ENCODE measurements around the gene TEAD1.

Gene TEAD1

DNA sequence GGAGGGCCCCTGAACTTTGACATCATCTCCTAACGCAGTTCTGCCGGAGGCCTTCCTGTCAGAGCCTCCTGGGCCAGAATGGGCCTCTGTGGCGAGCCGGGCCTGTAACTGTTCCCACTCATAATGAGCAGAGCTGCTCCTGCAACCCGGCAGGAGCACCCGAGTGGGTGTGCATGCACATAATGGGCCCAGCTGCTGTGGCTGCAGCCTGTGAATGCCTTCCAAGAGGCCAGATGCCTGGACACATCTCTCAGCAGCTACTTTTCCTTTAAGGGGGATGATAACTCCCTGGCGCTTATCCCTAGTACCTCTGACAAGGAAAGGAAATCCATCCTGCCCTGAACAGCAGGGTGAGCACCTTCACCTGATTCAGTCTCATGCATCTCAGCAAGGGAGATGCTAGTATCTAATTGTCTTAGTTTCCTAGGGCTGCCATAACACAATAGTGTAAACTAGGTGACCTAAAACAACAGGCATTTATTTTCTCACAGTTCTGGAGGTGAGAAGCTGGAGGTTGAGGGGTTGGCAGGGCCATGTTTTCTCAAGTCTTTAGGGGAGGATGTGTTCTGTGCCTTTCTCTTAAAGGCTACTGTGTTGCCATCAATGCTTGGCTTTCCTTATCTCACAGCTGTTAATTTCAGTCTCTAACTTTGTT, 120.5 kb downstream of the TEAD1 start:
- DNase-seq = no peak

DNA sequence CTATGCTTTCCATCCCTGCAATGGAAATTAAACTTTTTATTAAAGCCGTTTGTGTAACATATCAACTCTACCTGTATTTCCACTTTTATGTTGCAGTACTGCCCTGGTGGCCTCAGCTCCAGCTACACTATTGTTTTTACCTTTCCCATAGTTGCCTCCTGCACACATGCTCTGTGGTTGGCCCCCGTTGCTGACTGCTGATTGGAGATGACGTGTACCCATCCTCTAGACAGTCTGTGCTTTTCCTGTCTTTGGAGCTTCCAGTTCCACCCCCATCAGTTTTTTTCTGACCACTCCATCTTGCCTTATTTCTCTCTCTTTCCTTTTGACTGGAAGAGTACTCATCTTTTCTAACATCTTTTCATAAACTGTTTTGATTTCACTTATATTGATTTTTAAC, 123.8 kb downstream of the TEAD1 start:
- no peak for DNase-seq

DNA sequence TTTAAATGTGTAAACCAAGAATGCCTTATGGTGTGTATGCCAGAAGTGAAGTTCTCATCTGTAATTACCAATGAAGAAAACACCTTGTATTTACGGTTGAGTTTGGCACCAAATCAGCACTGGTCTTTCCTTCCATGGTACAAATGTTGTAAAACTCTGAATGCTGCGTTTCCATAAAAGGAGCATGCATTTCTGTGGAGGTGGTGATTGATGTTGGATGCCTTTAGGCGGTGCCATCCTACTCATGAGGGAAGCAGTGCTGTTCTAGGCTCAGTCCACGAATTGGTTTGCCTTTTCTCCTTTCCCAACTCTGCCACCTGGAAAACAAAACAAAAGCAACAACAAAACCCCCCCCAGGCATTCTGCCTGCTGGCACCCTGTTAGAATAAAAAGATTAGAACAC, 124.4 kb downstream of the TEAD1 start:
- no peak for DNase-seq

DNA sequence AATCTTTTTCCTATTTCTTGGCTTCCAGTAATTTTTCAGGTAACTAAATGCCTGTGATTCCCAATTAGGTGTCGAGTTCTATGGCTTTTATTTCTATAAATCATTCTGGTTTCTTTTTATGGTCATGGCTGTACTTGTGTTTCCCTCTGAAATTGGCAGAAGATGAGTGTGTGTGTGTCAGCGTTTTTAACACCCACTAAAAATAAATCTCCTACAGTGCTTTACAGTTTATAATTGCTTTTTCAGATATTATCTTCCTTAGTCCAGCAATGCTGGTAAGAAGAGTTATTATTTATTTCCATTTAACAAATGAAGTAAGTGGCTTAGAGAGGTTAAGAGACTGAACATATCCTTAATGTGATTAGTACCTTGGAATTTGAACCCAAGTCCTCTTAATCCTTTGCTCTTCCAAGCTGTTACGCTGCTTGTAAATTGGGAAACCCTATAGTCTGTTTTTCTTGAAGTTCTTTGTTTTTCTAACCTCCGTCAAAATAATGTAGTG, 125.2 kb downstream of the TEAD1 start:
- no peak for DNase-seq

DNA sequence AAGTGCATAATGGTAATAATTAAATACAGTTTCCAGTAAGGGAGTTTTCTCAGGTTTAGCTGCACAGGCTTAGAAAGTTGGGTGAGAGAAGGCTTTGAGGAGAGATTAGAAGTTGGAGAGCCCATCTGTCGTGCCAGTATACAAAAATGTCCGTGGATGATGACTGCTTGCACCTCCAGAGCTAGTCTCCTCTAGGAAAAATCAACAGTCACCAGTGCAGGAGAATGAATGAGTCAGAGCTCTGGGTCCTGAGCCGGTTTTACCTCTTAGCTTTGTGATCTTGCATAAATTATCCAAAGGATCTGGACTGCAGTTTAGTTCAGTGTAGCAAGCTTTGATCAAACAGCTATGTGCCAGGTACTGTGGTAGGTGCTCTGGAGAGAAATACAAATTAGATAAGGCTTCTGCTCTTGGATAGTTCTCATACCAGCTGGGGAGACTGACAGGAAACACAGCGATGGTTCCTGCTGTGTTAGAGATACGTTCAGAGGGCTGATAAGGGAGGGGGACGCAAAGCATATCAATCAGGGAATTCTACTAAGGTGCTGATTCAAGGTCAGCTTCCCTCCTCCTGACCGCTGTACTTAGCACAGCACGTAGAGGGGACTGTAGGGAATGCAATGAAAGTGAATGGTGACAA, 125.9 kb downstream of the TEAD1 start:
- no peak for DNase-seq

DNA sequence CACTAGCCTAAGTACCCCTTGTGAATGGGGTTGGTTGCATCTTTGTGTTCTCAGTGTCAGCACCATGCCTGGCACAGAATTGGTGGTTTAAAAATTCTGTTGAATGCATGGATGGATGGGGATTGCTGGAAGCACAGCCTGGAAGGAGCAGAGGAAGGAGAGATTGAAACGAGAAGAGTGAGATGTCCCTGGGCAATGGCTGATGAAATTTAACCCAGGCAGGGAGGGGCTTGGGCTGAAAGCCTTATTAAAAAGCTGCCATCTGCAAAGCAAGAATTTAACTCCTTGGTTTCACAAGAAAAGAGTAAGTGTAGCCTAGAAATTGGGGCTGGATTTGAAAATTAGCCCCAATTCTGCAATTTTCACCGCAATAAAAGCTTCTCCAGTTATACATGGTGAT, 126.7 kb downstream of the TEAD1 start:
- DNase-seq = no peak

DNA sequence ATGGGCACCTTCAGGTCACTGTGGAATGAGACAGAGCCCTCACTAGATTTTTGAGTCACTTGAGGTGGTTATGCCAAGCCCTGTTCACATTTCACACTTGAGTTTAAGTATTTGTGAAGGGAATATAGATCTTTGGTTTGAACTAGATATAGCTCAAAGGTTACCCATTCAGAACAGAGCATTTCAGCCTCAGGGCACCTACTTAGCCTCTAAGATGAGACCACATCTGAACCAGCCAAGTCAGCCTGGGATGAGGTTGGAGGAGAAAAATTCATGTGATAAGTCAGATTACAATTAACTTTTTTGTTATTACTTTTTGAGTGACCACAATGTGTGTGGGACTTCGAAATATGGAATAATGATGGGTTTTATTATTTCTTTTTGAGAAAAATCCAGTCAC, 127.8 kb downstream of the TEAD1 start:
- DNase-seq = no peak

DNA sequence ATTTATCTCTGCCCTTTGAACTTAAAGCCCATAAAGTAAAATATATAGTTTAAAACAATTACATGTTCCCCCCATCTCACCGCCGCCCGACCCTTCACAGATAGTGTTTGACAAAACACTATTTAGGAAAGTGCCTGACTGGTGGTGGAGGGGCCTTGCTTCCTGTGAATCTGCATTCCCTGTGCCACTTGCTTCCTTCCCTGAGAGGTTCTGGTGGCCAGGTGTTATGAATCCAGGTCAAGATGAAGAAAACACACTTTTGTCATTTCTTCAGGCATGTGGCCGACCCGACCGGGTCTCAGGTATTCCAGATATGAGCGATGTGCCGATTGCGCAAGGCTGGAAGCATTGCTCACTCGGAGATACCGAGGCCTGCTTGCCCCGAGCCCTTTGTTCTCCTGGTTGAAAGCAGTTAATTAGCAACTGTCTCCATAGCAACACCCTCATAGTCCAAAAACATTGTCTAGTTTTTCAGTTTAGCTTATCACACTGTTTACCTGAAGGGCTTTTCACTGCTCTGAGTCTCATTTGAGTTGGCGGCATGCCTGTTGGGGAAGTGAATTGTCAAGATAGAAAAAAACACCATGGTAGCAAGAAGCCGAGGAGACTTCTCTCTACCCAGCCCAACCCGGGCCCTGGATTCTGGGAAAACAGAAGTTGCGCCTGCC, 128.3 kb downstream of the TEAD1 start:
- no peak for DNase-seq

DNA sequence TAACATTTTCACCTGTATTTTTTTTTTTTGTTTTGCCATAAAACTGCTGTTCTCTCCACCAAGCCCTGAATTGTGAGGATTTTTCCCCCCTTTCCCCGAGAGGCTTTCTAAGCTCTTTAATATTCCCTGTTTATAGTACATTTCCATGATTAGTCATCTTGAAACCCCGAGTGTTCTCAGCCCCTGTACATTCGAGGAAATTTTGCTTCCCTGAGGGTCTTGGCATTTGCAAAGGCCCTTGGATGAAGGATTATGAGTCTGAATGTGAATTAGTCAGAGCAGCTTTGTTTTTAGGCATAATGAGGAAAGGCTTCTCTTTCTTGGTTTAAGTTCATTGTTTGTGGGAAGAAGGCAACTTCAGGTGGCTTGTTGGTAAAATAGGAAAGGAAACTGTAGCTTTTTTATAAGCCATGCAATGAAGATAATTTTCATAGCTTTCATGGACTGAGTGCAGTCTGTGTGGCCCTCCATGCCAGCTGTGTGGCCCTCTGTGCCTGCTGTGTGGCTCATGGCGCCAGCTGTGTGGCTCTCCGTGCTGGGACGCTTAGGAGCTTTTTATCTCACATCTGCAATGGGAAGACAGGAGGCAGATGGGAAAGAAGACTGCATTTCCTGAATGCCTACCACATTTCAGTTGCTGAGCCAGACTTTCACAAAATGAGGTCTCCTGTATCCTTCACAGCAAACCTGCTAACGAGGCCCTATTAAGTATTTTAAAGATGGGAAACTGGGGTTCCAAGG, 129.0 kb downstream of the TEAD1 start:
- DNase-seq = no peak

DNA sequence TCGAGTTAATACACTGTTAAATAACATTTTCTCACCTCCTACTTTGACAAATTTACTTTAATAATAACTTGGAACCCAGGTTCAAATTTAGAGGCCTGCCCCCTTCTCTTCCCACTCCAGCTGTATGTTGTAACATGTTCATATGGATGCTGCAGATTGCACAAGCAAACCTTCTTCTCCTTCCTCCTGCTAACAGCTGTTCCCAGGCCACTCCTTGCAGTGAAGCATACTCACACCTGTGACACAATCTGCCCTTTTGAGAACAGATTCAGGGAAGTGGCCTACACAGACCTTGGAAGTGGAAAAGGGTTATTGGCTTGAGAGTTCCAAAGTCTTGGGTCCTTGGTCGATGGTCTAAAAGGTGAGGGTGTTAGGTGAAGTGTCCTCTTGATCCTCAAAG, 131.9 kb downstream of the TEAD1 start:
- no peak for DNase-seq

DNA sequence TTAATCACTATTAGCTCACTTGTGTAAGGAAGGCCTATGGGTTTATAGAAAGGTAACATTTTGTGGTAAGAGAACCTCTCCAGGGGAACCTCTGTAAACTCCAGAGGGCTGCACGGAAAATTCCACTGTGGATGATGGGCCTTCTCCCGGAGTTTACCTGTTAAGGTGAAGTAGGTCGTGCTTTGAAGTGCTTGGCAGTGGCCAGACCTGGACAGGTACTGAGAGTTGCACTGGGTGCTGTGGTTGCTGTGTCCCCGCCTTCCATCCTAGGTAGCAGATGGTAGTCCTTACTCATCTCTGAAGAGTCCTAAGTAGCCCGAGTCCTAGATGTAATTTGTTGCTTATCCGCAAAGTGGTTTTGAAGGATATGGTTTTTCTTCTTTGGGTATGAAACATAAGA, 133.4 kb downstream of the TEAD1 start:
- no peak for DNase-seq

DNA sequence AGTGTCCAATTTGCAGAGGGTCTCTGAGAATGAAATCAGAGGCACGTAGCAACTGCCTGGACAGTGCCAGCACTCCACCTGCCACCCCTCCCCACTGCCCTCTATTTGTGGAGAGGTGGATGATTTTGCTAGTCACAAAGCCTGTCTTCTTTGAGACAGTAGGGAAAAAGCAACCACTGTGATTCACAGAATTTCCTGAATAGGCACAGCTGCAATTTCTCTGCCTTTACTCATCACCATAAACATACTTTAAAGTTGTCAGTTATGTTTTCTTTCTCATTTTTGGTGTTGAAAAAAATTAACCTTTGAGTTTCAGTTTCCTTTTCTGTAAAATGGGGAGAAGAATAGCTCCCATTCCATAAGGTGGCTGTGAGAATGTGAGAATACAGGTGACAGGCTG, 134.3 kb downstream of the TEAD1 start:
- no peak for DNase-seq

DNA sequence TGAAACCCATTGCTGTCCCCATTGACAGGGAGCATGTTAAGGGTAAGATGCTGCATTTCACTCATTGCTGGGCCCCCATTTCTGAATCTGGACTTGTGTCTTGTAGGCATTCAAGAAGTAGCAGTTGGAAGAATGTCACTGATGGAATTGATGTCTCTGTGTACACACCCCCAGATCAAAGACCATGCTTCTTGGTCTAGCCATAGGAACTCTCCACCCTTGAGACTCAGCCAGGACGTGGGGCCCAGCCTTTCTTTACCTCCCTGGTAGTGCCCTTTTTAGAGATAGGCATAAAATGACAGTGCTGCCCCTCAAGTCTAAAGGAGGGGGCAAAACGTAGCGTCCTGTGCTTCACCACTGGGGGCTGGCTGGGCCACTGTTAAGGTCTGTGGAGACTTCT, 135.1 kb downstream of the TEAD1 start:
- DNase-seq = no peak

DNA sequence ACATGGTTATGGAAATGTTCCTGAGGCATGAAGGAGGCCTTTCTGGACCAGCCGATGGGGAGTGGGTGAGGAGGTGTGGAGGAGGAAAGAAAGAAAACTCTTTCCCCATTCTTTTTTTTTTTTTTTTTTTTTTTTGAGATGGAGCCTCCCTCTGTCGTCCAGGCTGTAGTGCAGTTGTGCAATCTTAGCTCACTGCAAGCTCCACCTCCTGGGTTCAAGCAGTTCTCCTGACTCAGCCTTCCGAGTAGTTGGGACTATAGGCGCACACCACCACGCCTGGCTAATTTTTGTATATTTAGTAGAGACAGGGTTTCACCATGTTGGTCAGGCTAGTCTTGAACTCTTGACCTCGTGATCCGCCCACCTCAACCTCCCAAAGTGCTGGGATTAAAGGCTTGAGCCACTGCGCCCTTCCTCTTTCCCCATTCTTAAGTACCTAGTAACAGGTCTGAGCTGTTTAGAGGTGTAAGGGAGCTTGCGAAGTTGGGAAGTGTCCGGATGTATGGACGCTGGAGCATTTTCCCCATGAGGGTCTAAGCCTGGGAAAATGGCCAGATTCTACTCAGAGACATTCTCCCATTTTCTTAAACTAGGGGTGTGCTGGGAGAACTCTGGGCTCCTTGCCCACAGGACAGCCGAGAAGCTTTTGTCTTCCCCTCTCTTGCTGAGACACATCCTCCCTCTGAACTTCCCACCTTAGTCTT, 135.8 kb downstream of the TEAD1 start:
- DNase-seq = no peak

DNA sequence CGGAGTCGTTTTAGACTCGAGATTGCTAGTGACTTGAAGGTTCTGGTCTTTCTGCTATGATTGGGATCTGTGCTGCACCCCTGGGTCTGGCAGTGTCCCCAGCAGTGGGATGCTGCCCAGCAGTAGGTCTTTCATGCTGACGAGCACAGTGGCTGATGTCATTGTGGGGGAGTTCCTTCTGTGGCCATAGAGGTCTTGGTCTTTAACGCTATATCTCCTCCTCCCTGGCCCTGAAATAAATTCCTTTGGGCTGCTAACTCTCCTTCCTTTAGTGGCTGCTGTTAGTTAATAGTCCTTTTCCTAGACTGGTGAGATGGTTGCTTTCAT, 136.3 kb downstream of the TEAD1 start:
- DNase-seq = no peak

DNA sequence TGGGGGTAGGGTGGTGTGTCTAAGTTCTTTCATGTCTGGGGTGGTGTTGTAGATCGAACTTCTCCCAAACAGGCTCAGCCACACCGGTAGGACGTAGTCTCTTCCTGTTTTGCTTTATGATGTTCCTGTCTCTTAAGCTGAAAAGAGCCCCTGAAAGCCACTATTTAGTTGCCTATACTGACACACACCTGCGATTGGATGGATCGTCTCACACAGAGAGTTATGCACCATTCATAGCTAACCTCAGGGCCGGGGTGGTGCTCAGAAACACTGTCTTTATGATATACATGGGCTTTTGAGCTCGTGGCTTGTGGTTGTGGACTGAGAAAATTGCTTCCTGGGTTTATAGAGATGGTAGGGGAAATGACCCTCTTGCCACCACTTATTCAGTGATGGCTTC, 137.6 kb downstream of the TEAD1 start:
- DNase-seq = no peak

DNA sequence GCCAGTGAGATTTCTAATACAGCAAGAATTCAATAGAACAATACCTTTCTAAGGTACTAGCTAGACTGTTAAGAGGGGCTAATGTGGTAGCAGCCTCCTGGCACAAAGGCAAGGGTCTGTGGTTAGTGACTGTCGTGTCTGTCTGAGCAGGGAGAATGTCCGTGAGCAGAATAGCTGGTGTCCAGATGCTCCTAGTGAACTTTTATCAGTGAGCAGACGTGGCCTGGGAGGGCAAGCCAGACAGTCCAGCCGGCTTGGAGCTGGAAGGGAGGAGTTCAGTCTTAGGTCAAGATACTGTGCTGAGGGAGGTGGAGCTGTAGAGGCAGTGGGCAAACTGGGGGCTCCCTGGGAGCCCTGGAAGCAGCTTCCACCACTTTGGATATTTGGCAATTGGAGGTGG, 138.6 kb downstream of the TEAD1 start:
- no peak for DNase-seq

DNA sequence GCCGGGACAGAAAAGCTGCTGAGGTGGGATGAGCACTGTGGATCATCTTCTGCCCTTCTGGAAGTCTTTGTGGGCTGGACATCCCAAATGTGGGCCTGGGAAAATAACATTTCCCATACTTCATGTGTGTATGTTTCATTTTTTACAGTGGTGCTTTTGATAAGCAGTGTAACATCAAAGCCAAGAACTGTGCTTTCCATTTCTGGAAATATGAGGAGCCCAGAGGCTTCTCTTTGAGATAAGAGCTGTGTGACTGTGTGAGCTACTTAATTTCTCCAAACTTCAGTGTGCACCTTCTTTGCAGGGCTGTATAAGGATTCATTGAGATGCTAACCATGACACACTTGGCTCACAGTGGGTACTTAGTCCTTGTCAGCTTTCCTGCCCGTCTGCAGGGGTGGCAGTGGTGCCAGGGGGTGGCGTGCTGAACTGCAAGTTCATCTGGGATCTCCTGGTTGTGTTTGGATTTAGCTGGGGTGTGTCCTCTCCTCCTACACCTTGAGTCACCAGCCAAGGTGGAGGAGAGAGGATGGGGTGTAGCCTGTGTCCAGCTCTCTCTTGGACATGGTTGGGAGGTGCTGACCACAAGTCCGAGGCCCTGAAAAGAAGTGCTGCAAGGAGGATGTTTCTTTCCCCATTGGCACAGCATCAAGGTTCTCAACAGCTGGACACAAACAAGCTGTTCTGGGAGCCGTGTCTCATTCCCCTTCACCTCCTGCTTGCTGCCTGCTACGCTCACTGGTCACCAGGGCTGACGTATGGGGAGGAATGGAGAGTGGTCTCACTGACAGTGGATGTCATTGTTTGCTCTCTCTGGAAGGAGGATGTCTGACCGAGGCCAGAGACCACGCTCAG, 139.4 kb downstream of the TEAD1 start:
- DNase-seq = no peak

DNA sequence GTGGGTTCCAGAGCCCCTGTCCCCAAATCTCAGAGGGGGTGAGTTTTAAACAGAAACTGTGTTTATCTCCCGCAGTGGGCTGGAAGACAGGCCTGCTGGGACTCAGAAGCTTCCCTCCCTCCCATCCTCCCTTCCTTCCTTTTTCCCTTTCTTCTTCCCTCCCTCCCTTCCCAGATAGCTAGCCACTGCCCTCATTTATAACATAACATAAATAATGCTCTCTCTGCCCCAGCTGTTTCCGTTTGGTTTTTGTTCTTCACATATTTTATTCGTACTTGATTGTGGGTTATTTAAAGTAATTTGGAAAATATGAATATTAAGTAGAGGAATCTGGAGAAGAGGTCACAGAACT, 140.9 kb downstream of the TEAD1 start:
- DNase-seq = no peak

DNA sequence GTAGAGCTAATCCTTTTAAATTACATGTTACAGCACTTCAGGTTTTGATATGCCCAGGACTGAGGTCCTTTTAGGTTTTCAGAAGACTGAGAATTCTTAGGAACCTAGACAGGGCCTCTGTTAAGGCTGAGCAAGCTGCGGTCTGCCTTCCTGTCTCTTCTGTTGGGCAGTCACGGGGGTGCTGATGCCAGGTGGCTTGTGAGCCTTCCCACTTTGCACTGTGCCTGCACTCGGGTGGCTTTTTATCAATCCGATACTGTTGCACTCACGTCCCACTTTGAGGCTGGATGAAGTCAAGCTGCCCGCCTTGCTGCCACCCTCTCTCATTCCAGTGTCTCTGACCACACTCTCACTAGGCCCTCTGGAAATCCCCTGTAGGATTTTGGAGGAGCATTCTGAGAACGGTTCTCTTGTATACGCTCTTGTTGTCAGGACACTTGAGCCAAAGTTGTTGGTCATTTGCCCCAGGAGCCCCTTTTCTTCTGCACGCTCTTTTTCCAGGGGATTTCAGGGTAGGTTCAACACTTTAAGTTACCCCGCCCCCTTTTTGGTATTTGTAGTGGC, 141.8 kb downstream of the TEAD1 start:
- DNase-seq = no peak

DNA sequence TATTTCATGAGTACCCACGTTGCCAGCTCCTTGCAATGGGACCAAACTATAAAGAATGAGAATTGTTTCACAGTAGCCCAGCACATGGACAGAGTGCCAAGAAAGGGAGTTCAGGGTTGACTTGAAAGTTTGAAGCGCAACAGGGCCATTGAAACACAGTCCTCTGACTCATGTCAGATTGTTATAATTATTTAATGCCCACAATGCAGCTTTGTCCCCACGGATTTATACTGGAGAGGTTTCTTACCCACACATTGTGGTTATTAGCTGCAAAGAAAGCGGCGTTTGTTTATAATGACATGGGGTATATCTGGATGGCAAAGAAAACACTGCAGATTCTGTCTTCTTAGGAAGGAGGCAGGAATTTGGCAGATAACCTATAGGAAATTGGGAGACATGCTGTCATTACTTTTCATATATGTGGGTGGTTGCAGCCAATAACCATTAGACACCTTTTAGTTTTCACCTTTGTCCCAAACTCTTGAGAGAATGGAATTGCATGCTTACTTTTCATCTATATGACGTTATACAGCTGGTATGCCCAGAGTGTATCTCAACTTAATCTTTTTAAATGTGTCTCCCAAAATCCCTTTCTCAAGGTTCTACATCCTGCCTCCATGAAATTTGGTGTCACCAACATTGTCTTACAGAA, 143.6 kb downstream of the TEAD1 start:
- no peak for DNase-seq
